HEK293 (cell line): ENCODE measurements around the gene EXOSC2.
A peak's percentile ranks its signal among the peaks of the same experiment; 100 is the strongest.

Experiments
- GLI4 ChIP-seq: fragments of 450-650 bp; formaldehyde crosslinking; IDR thresholded peaks from 2 replicates; pipeline ENCODE4 v1.5.1; 2016; ENCODE audit warnings: missing biosample characterization, missing genetic modification characterization
- HOXC10 ChIP-seq: sonication (generic); formaldehyde crosslinking; IDR thresholded peaks from 2 replicates; pipeline ENCODE4 v1.8.1; 2023; ENCODE audit warnings: mild to moderate bottlenecking, missing genetic modification reagents
- KLF10 ChIP-seq: fragments of 450-650 bp; IDR thresholded peaks from 2 replicates; pipeline ENCODE4 v1.5.1; 2018; ENCODE audit warnings: missing biosample characterization, mild to moderate bottlenecking, missing genetic modification characterization
- KLF8 ChIP-seq: fragments of 450-650 bp; formaldehyde crosslinking; IDR thresholded peaks from 2 replicates; pipeline ENCODE4 v1.5.1; 2016; ENCODE audit warnings: missing biosample characterization, missing genetic modification characterization
- PRDM6 ChIP-seq: fragments of 450-650 bp; formaldehyde crosslinking; IDR thresholded peaks from 2 replicates; pipeline ENCODE4 v1.5.1; 2017; ENCODE audit warnings: missing biosample characterization, missing genetic modification characterization
- REPIN1 ChIP-seq: fragments of 450-650 bp; formaldehyde crosslinking; IDR thresholded peaks from 2 replicates; pipeline ENCODE4 v1.5.1; 2017; ENCODE audit warnings: missing biosample characterization, missing genetic modification characterization, low read depth
- YY1 ChIP-seq: fragments of 450-650 bp; formaldehyde crosslinking; IDR thresholded peaks from 2 replicates; pipeline ENCODE4 v1.5.1; 2018; ENCODE audit warnings: missing biosample characterization, missing genetic modification characterization
- ZBTB11 ChIP-seq: fragments of 450-650 bp; formaldehyde crosslinking; conservative IDR thresholded peaks from 2 replicates; pipeline ENCODE4 v1.5.1; 2016; ENCODE audit warnings: low read depth, missing biosample characterization, missing genetic modification characterization
- ZFP3 ChIP-seq: fragments of 450-650 bp; formaldehyde crosslinking; IDR thresholded peaks from 2 replicates; pipeline ENCODE4 v1.5.1; 2016; ENCODE audit warnings: low read depth, missing biosample characterization, missing genetic modification characterization
- ZIC2 ChIP-seq: fragments of 450-650 bp; formaldehyde crosslinking; IDR thresholded peaks from 2 replicates; pipeline ENCODE4 v1.5.1; 2016; ENCODE audit warnings: missing biosample characterization, missing genetic modification characterization
- ZNF138 ChIP-seq: fragments of 450-650 bp; formaldehyde crosslinking; IDR thresholded peaks from 2 replicates; pipeline ENCODE4 v1.5.1; 2016; ENCODE audit warnings: missing biosample characterization, missing genetic modification characterization, borderline replicate concordance
- ZNF175 ChIP-seq: fragments of 450-650 bp; formaldehyde crosslinking; IDR thresholded peaks from 2 replicates; pipeline ENCODE4 v1.5.1; 2016; ENCODE audit warnings: missing biosample characterization, missing genetic modification characterization
- ZNF221 ChIP-seq: fragments of 450-650 bp; formaldehyde crosslinking; IDR thresholded peaks from 2 replicates; pipeline ENCODE4 v1.5.1; 2017; ENCODE audit warnings: missing biosample characterization, missing genetic modification characterization, borderline replicate concordance
- ZNF223 ChIP-seq: fragments of 450-650 bp; formaldehyde crosslinking; IDR thresholded peaks from 2 replicates; pipeline ENCODE4 v1.5.1; 2016; ENCODE audit warnings: missing biosample characterization, missing genetic modification characterization
- ZNF24 ChIP-seq: fragments of 450-650 bp; formaldehyde crosslinking; IDR thresholded peaks from 2 replicates; pipeline ENCODE4 v1.5.1; 2016; ENCODE audit warnings: missing biosample characterization, missing genetic modification characterization
- ZNF311 ChIP-seq: fragments of 450-650 bp; formaldehyde crosslinking; IDR thresholded peaks from 2 replicates; pipeline ENCODE4 v1.5.1; 2017; ENCODE audit warnings: missing biosample characterization, missing genetic modification characterization, borderline replicate concordance
- ZNF324 ChIP-seq: fragments of 450-650 bp; formaldehyde crosslinking; IDR thresholded peaks from 2 replicates; pipeline ENCODE4 v1.5.1; 2016; ENCODE audit warnings: missing biosample characterization, missing genetic modification characterization
- ZNF341 ChIP-seq: fragments of 450-650 bp; formaldehyde crosslinking; IDR thresholded peaks from 2 replicates; pipeline ENCODE4; 2016; ENCODE audit warnings: low read depth, missing biosample characterization, missing genetic modification characterization
- ZNF391 ChIP-seq: fragments of 450-650 bp; formaldehyde crosslinking; IDR thresholded peaks from 2 replicates; pipeline ENCODE4 v1.5.1; 2016; ENCODE audit warnings: low read depth, missing biosample characterization, missing genetic modification characterization, borderline replicate concordance
- ZNF398 ChIP-seq: fragments of 450-650 bp; formaldehyde crosslinking; IDR thresholded peaks from 2 replicates; pipeline ENCODE4 v1.5.1; 2017; ENCODE audit warnings: missing biosample characterization, missing genetic modification characterization
- ZNF48 ChIP-seq: fragments of 450-650 bp; formaldehyde crosslinking; IDR thresholded peaks from 2 replicates; pipeline ENCODE4 v1.5.1; 2016; ENCODE audit warnings: missing biosample characterization, missing genetic modification characterization
- ZNF626 ChIP-seq: fragments of 450-650 bp; sonication (Bioruptor Pico); formaldehyde crosslinking; IDR thresholded peaks from 2 replicates; pipeline ENCODE4 v1.5.1; 2018; ENCODE audit warnings: missing biosample characterization, missing genetic modification characterization, inconsistent platforms
- ZNF658 ChIP-seq: fragments of 450-650 bp; formaldehyde crosslinking; IDR thresholded peaks from 2 replicates; pipeline ENCODE4; 2016; ENCODE audit warnings: missing biosample characterization, missing genetic modification characterization
- ZNF707 ChIP-seq: fragments of 450-650 bp; formaldehyde crosslinking; IDR thresholded peaks from 2 replicates; pipeline ENCODE4 v1.5.1; 2016; ENCODE audit warnings: missing biosample characterization, missing genetic modification characterization
- ZNF747 ChIP-seq: fragments of 450-650 bp; formaldehyde crosslinking; IDR thresholded peaks from 2 replicates; pipeline ENCODE4 v1.5.1; 2016; ENCODE audit warnings: missing biosample characterization, missing genetic modification characterization
- ZNF777 ChIP-seq: fragments of 450-650 bp; formaldehyde crosslinking; IDR thresholded peaks from 2 replicates; pipeline ENCODE4 v1.5.1; 2017; ENCODE audit warnings: missing biosample characterization, missing genetic modification characterization, borderline replicate concordance
- TF ChIP-seq, protein P1 (sequence below): fragments of 450-650 bp; formaldehyde crosslinking; IDR thresholded peaks from 2 replicates; pipeline ENCODE4 v1.5.1; 2016; ENCODE audit warnings: missing biosample characterization, missing genetic modification characterization
- TF ChIP-seq, protein P2 (sequence below): fragments of 450-650 bp; formaldehyde crosslinking; IDR thresholded peaks from 2 replicates; pipeline ENCODE4 v1.5.1; 2017; ENCODE audit warnings: missing biosample characterization, missing genetic modification characterization
- TF ChIP-seq, protein P3 (sequence below): fragments of 450-650 bp; formaldehyde crosslinking; IDR thresholded peaks from 2 replicates; pipeline ENCODE4 v1.5.1; 2017; ENCODE audit warnings: missing biosample characterization, missing genetic modification characterization

The EXOSC2 gene

GRCh38 chr9:130659699-130660248, 33.8 kb upstream of the EXOSC2 start (continued):
- TF ChIP-seq KLF10 (no peak), YY1 (tag by site-specific recombination) (no peak), ZBTB11 (no peak), PRDM6 (tag by site-specific recombination) (no peak), HOXC10 (CRISPR knock-in tag) (no peak), ZNF324 (no peak), ZNF747 (tag by site-specific recombination) (no peak), ZFP3 (tag by site-specific recombination) (no peak), ZNF24 (no peak), ZNF311 (tag by site-specific recombination) (no peak), ZNF175 (tag by site-specific recombination) (no peak), ZNF223 (tag by site-specific recombination) (no peak), ZIC2 (no peak), KLF8 (tag by site-specific recombination) (0 out of 2 replicates have a peak, but pooled peaks have one; percentile 15), GLI4 (tag by site-specific recombination) (no peak), ZNF221 (tag by site-specific recombination) (no peak), ZNF341 (peak; percentile 54), ZNF658 (tag by site-specific recombination) (no peak), ZNF48 (tag by site-specific recombination) (no peak), ZNF777 (peak; percentile 78; the same call in 1 of the 2 replicates), ZNF391 (tag by site-specific recombination) (no peak), ZNF626 (tag by site-specific recombination) (no peak), ZNF398 (tag by site-specific recombination) (peak; percentile 95), REPIN1 (tag by site-specific recombination) (no peak), ZNF138 (no peak), ZNF707 (tag by site-specific recombination) (no peak)
- TF ChIP-seq, protein P1, sequence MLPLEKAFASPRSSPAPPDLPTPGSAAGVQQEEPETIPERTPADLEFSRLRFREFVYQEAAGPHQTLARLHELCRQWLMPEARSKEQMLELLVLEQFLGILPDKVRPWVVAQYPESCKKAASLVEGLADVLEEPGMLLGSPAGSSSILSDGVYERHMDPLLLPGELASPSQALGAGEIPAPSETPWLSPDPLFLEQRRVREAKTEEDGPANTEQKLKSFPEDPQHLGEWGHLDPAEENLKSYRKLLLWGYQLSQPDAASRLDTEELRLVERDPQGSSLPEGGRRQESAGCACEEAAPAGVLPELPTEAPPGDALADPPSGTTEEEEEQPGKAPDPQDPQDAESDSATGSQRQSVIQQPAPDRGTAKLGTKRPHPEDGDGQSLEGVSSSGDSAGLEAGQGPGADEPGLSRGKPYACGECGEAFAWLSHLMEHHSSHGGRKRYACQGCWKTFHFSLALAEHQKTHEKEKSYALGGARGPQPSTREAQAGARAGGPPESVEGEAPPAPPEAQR (tag by site-specific recombination) = no peak
- TF ChIP-seq, protein P2, sequence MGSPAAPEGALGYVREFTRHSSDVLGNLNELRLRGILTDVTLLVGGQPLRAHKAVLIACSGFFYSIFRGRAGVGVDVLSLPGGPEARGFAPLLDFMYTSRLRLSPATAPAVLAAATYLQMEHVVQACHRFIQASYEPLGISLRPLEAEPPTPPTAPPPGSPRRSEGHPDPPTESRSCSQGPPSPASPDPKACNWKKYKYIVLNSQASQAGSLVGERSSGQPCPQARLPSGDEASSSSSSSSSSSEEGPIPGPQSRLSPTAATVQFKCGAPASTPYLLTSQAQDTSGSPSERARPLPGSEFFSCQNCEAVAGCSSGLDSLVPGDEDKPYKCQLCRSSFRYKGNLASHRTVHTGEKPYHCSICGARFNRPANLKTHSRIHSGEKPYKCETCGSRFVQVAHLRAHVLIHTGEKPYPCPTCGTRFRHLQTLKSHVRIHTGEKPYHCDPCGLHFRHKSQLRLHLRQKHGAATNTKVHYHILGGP = no peak
- TF ChIP-seq, protein P3, sequence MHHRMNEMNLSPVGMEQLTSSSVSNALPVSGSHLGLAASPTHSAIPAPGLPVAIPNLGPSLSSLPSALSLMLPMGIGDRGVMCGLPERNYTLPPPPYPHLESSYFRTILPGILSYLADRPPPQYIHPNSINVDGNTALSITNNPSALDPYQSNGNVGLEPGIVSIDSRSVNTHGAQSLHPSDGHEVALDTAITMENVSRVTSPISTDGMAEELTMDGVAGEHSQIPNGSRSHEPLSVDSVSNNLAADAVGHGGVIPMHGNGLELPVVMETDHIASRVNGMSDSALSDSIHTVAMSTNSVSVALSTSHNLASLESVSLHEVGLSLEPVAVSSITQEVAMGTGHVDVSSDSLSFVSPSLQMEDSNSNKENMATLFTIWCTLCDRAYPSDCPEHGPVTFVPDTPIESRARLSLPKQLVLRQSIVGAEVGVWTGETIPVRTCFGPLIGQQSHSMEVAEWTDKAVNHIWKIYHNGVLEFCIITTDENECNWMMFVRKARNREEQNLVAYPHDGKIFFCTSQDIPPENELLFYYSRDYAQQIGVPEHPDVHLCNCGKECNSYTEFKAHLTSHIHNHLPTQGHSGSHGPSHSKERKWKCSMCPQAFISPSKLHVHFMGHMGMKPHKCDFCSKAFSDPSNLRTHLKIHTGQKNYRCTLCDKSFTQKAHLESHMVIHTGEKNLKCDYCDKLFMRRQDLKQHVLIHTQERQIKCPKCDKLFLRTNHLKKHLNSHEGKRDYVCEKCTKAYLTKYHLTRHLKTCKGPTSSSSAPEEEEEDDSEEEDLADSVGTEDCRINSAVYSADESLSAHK (tag by site-specific recombination) = 0 out of 2 replicates have a peak, but pooled peaks have one; percentile 15
